ENCODE data around the gene CCDC106.
A peak's percentile ranks its signal among the peaks of the same experiment; 100 is the strongest.

Gene CCDC106

DNA sequence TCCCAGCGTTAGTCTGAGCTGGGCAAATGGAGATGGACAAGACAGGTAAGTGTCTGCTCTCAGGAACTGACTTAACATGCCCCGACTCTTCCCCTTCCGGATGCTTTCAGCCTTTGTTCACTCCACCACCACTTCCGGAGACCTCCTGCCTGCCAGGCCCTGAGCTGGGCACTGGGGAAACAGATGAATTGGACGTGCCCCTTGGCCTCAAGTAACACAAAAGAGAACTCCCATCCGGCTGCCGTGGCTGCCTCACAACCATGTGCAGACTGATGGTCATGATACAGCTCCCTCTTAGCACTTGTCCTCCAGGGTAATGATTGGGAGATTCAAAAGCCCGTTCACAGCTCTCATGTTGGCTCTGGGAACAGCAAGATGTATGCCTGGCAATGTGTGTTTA is 30.6 kb upstream of the CCDC106 start:
- H3K4me3 ChIP-seq (ENCODE audit: low read length) = no peak overlapping the region
- H3K9ac ChIP-seq (ENCODE audit: low read length) = no peak overlapping the region
- H3K36me3 ChIP-seq (ENCODE audit: control insufficient read depth, insufficient read depth, low read length) = peaks cover 2% of the 10 kb centered on the region
- H3K27ac ChIP-seq (ENCODE audit: low read depth, low read length) = no peak overlapping the region
- no peaks in the 10 kb centered on the region for H3K4me1 ChIP-seq (ENCODE audit: control insufficient read depth, insufficient read depth, low read length)
- no peaks in the 10 kb centered on the region for H3K27me3 ChIP-seq (ENCODE audit: control insufficient read depth, insufficient read depth, low read length)

DNA sequence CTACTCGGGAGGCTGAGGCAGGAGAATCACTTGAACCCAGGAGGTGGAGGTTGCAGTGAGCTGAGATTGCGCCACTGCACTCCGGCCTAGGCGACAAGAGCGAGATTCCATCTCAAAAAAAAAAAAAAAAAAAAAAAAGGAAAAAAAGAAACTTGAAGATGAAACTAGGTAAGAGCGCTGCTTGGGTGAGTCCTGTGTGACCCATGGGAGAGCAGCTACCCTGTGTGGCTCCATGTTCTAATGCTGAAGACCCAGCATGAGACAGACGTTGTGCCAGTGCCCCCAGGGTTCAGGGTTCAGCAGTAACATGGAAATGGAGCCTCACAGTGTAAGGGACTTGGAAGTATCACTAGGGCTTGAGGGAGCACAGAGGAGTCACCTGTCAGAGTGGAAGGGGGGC is 29.6 kb upstream of the CCDC106 start:
- no peak overlapping the region for H3K27ac ChIP-seq (ENCODE audit: low read depth, low read length)
- no peak overlapping the region for H3K9ac ChIP-seq (ENCODE audit: low read length)
- no peak overlapping the region for H3K4me3 ChIP-seq (ENCODE audit: low read length)
- no peaks in the 10 kb centered on the region for H3K27me3 ChIP-seq (ENCODE audit: control insufficient read depth, insufficient read depth, low read length)
- no peaks in the 10 kb centered on the region for H3K4me1 ChIP-seq (ENCODE audit: control insufficient read depth, insufficient read depth, low read length)
- H3K36me3 ChIP-seq (ENCODE audit: control insufficient read depth, insufficient read depth, low read length) = peaks cover 2% of the 10 kb centered on the region

DNA sequence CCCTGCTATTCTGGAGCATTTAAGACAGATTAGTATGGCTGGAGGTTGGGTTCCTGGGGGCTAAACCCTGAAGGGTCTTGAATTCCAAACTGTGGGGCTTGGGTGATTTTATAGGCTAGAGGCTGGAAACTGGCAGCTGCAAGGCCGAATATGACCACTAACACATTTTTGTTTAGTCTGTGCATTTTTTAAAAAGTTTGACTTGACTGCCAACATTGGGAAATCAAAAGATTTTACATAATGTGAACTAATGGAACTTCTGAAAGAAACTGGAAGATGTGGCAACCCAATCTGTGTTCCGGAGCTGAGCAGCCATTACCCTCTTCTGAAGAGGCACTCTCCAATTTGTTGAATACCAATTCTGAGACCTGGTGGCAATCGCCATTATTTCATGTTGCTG is 28.7 kb upstream of the CCDC106 start:
- H3K36me3 ChIP-seq (ENCODE audit: control insufficient read depth, insufficient read depth, low read length) = peaks cover 2% of the 10 kb centered on the region
- H3K4me3 ChIP-seq (ENCODE audit: low read length) = no peak overlapping the region
- no peaks in the 10 kb centered on the region for H3K27me3 ChIP-seq (ENCODE audit: control insufficient read depth, insufficient read depth, low read length)
- no peak overlapping the region for H3K27ac ChIP-seq (ENCODE audit: low read depth, low read length)
- H3K9ac ChIP-seq (ENCODE audit: low read length) = no peak overlapping the region
- no peaks in the 10 kb centered on the region for H3K4me1 ChIP-seq (ENCODE audit: control insufficient read depth, insufficient read depth, low read length)

DNA sequence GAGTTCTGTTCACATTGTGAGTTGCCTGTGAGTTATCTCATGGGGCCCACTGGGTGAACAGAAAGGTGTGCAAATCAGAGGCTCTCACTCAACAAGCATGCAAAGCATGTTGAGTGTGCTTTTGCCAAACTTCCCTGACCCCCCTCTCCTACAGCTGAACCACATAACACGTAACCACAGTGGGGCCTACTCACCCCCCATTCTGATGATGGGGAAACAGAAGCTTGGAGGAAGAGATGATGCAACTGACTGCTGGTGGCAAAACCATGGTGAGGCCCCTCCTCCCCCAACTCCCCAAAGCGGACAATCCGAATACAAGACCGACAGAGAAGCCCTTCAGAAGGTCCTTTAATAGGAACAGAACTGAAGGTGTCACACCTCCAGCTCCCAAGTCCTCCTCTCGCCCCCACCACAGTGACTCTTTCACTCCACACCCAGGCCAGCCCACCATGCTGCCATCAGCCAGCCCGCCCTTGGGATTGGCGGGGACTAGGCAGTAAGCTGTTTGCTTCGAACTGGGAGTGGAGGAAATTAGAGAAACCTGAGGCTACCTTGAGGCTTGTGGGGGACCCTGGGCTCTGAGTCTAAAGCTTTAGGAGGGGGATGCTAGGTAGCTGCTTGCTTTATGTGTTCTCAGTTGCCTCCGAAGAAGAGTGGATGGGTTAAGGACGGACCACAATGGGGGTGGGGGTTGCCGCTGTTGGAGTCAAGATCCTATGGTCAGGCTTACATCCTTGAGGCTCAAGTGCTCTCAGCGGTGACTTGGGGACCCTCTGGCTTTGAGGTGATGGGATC is 27.4 kb upstream of the CCDC106 start:
- Histone ChIP-seq H3K4me1 (ENCODE audit: control insufficient read depth, insufficient read depth, low read length) (no peaks in the 10 kb centered on the region), H3K4me3 (ENCODE audit: low read length) (no peak overlapping the region), H3K27ac (ENCODE audit: low read depth, low read length) (no peak overlapping the region), H3K27me3 (ENCODE audit: control insufficient read depth, insufficient read depth, low read length) (no peaks in the 10 kb centered on the region), H3K36me3 (ENCODE audit: control insufficient read depth, insufficient read depth, low read length) (peaks cover 2% of the 10 kb centered on the region), H3K9ac (ENCODE audit: low read length) (no peak overlapping the region)

DNA sequence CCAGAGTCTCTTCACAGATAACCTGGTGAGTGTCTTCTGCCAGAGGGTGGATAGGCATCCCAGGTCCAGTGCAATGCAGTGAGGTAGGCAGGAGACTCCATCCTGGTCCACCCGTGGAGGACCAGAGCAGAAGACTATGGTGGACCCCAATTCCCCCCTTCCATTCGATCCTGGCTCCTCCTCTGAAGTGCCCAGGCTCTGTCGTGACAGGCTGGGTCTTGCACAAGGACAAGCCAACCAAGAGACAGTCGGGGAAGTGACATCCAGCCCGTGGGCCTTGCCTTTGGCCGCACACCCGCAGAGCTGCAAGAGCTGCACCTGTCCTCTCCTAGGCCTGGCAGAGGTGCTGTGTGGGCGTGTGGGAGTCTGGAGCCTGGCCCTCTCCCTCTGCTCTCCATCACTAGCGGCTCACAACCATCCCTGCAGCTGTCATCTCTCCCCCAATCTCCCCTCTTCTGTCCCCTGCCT is 26.8 kb upstream of the CCDC106 start:
- H3K27me3 ChIP-seq (ENCODE audit: control insufficient read depth, insufficient read depth, low read length) = no peaks in the 10 kb centered on the region
- no peak overlapping the region for H3K4me3 ChIP-seq (ENCODE audit: low read length)
- H3K4me1 ChIP-seq (ENCODE audit: control insufficient read depth, insufficient read depth, low read length) = no peaks in the 10 kb centered on the region
- H3K36me3 ChIP-seq (ENCODE audit: control insufficient read depth, insufficient read depth, low read length) = peaks cover 2% of the 10 kb centered on the region
- no peak overlapping the region for H3K9ac ChIP-seq (ENCODE audit: low read length)
- no peak overlapping the region for H3K27ac ChIP-seq (ENCODE audit: low read depth, low read length)

DNA sequence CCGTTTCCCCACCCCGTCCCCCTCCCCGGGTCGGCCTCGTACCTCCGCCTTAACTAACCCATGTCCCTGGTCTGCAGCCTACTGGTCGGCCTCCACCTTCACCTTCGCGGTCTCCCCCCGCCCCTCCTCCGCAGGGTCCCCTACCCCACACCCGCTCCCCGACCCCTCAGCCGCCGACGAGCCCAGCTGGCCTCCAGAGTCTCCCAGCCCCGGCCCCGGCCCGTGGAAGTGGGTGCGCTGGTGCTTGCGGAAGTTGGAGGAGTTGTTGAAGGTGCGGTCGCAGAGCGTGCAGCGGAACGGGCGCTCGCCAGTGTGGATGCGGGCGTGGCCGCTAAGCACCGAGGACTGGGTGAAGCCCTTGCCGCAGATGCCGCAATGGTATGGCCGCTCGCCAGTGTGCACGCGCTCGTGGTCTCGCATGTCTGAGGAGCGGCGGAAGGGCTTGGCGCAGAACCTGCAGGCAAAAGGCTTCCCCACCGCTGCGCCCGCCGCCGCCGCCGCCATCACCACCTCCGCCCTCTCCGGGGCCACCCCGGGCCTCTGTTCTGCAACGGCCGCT is 26.3 kb upstream of the CCDC106 start:
- Histone ChIP-seq H3K4me1 (ENCODE audit: control insufficient read depth, insufficient read depth, low read length) (no peaks in the 10 kb centered on the region), H3K36me3 (ENCODE audit: control insufficient read depth, insufficient read depth, low read length) (no peaks in the 10 kb centered on the region), H3K27me3 (ENCODE audit: control insufficient read depth, insufficient read depth, low read length) (no peaks in the 10 kb centered on the region), H3K9ac (ENCODE audit: low read length) (no peak overlapping the region), H3K4me3 (ENCODE audit: low read length) (no peak overlapping the region), H3K27ac (ENCODE audit: low read depth, low read length) (no peak overlapping the region)

GRCh38 chr19:55622242-55622969 is 25.6 kb upstream of the CCDC106 start:
- Histone ChIP-seq H3K4me1 (ENCODE audit: control insufficient read depth, insufficient read depth, low read length) (no peaks in the 10 kb centered on the region), H3K4me3 (ENCODE audit: low read length) (no peak overlapping the region), H3K27ac (ENCODE audit: low read depth, low read length) (no peak overlapping the region), H3K9ac (ENCODE audit: low read length) (no peak overlapping the region), H3K27me3 (ENCODE audit: control insufficient read depth, insufficient read depth, low read length) (no peaks in the 10 kb centered on the region), H3K36me3 (ENCODE audit: control insufficient read depth, insufficient read depth, low read length) (no peaks in the 10 kb centered on the region)

DNA sequence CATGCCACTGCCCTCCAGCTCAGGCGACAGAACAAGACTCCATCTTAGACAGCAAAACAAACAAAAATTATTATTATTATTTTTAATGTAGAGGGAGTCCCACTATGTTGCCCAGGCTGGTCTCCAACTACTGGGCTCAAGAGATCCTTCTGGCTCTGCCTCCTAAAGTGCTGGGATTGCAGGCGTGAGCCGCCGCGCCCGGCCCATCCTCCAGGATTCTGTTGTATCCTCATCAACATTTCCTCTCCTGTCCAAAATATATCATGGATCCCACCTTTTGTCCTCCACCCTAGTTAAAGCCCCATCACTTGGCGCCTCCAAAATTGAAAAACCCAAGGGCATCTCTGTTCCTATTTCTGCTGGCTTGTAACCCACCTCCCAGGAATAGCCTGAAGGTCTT is 24.9 kb upstream of the CCDC106 start:
- Histone ChIP-seq H3K4me3 (ENCODE audit: low read length) (no peak overlapping the region), H3K36me3 (ENCODE audit: control insufficient read depth, insufficient read depth, low read length) (no peaks in the 10 kb centered on the region), H3K4me1 (ENCODE audit: control insufficient read depth, insufficient read depth, low read length) (no peaks in the 10 kb centered on the region), H3K9ac (ENCODE audit: low read length) (no peak overlapping the region), H3K27ac (ENCODE audit: low read depth, low read length) (no peak overlapping the region), H3K27me3 (ENCODE audit: control insufficient read depth, insufficient read depth, low read length) (no peaks in the 10 kb centered on the region)

- H3K4me3 ChIP-seq (ENCODE audit: low read length) = no peak overlapping the region
- H3K36me3 ChIP-seq (ENCODE audit: control insufficient read depth, insufficient read depth, low read length) = no peaks in the 10 kb centered on the region
- no peak overlapping the region for H3K9ac ChIP-seq (ENCODE audit: low read length)
- H3K27ac ChIP-seq (ENCODE audit: low read depth, low read length) = peak overlapping the region; percentile 34
- no peaks in the 10 kb centered on the region for H3K27me3 ChIP-seq (ENCODE audit: control insufficient read depth, insufficient read depth, low read length)
- no peaks in the 10 kb centered on the region for H3K4me1 ChIP-seq (ENCODE audit: control insufficient read depth, insufficient read depth, low read length)
These were observed 24.5 kb upstream of the CCDC106 start for GRCh38 chr19:55623561-55623960.

DNA sequence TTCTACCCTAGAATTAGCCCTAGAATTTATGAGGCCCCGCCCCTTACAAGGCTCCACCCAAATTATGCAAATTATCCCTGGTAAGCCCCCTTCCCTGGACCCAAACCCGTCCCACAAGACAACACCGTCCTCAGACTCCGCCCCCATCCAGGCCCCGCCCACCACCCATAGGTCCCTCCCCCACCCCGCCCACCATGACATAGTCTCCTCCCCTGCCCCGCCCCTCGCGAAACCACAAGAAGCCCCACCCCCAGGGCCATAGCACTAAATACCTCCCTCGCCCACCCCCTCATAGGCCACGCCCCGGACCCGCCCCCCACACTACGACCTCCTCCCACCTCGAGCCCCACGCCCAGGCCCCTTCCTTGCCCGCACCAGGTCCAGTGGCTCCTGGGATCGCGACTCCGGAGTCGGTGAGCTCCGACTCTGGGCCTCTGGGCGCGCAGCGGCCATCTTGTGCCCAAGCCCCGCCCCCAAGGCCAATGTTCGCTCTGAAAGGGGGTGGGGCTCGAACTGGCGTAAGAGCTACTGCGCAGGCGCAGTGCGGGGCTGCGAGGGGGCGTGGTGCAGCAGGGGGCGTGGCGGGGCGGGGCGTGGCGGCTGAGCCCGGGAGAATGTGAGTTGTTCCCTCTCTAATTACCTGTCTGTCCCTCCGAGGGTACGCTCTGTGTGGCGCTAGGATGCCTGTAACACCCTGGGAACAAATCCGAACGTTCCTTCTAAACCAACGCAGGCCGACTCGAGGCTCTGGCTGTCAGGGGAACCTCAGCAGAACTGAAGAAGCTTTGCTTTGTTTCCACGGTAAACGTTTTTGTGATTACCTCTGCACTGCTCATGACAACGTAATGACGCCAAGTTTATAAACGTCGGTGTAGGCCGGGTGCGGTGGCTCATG is 23.7 kb upstream of the CCDC106 start, which contains the start of gene ZNF784:
Gene ZNF784 (minus strand): TSS at position 458 of the 895 bp plus-strand sequence. CDS start 5 bp downstream, at position 453.
- no peaks in the 10 kb centered on the region for H3K36me3 ChIP-seq (ENCODE audit: control insufficient read depth, insufficient read depth, low read length)
- peak within 1 kb of the TSS; percentile 75 for H3K9ac ChIP-seq (ENCODE audit: low read length)
- no peaks in the 10 kb centered on the region for H3K27me3 ChIP-seq (ENCODE audit: control insufficient read depth, insufficient read depth, low read length)
- H3K4me1 ChIP-seq (ENCODE audit: control insufficient read depth, insufficient read depth, low read length) = no peaks in the 10 kb centered on the region
- peak within 1 kb of the TSS; percentile 80 for H3K4me3 ChIP-seq (ENCODE audit: low read length)
- peak within 1 kb of the TSS; percentile 96 for H3K27ac ChIP-seq (ENCODE audit: low read depth, low read length)

- H3K27ac ChIP-seq (ENCODE audit: low read depth, low read length) = peak overlapping the region; percentile 96
- H3K9ac ChIP-seq (ENCODE audit: low read length) = no peak overlapping the region
- no peaks in the 10 kb centered on the region for H3K36me3 ChIP-seq (ENCODE audit: control insufficient read depth, insufficient read depth, low read length)
- H3K4me3 ChIP-seq (ENCODE audit: low read length) = peak overlapping the region; percentile 80
- no peaks in the 10 kb centered on the region for H3K4me1 ChIP-seq (ENCODE audit: control insufficient read depth, insufficient read depth, low read length)
- no peaks in the 10 kb centered on the region for H3K27me3 ChIP-seq (ENCODE audit: control insufficient read depth, insufficient read depth, low read length)
These were observed 23.0 kb upstream of the CCDC106 start for GRCh38 chr19:55625004-55625326.

DNA sequence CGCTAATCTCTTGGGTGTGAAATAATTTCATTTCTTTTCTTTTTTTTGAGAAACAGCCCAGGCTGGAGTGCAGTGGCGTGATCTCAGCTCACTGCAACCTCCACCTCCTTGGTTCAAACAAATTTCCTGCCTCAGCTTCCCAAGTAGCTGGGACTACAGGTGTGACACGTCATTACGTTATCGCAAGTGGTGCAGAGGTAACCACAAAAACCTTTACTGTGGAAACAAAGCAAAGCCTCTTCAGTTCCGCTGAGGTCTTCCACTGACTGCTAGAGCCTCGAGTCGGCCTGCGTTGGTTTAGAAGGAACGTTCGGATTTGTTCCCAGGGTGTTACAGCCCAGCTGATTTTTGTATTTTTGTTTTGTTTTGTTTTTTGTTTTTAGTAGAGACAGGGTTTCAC is 21.7 kb upstream of the CCDC106 start:
- Histone ChIP-seq H3K36me3 (ENCODE audit: control insufficient read depth, insufficient read depth, low read length) (no peaks in the 10 kb centered on the region), H3K9ac (ENCODE audit: low read length) (no peak overlapping the region), H3K27ac (ENCODE audit: low read depth, low read length) (no peak overlapping the region), H3K4me3 (ENCODE audit: low read length) (no peak overlapping the region), H3K27me3 (ENCODE audit: control insufficient read depth, insufficient read depth, low read length) (no peaks in the 10 kb centered on the region), H3K4me1 (ENCODE audit: control insufficient read depth, insufficient read depth, low read length) (no peaks in the 10 kb centered on the region)

Data from rectal smooth muscle tissue (tissue), 1 donor.